Central memory CD4-positive, alpha-beta T cell (primary cell): Measurements from ENCODE around the gene NCKAP5L.
"Not testable (repeated sequence)": the region's sequence is repeated elsewhere in the genome, so short reads cannot be mapped to it uniquely, and the experiment has no call there.

Experiments
- DNase-seq: peaks from one replicate; pipeline ENCODE4 v3.0.0; 2022

Gene NCKAP5L

GRCh38 chr12:49796606-49797448 is 31.4 kb downstream of the NCKAP5L start:
- DNase-seq: no peak

- DNase-seq: no peak
Measured at GRCh38 chr12:49796155-49796554, 32.1 kb downstream of the NCKAP5L start.

- no peak for DNase-seq
Measured at GRCh38 chr12:49795654-49796105, 32.5 kb downstream of the NCKAP5L start.

- no peak for DNase-seq
Measured at GRCh38 chr12:49794811-49795653, 33.2 kb downstream of the NCKAP5L start.

GRCh38 chr12:49794021-49794420 is 34.2 kb downstream of the NCKAP5L start:
- no peak for DNase-seq

GRCh38 chr12:49793620-49794019 is 34.6 kb downstream of the NCKAP5L start:
- DNase-seq: no peak

GRCh38 chr12:49792976-49793580 is 35.1 kb downstream of the NCKAP5L start:
- DNase-seq: no peak

GRCh38 chr12:49792181-49792970 is 35.8 kb downstream of the NCKAP5L start:
- no peak for DNase-seq

- DNase-seq: no peak
Measured at GRCh38 chr12:49791700-49792099, 36.5 kb downstream of the NCKAP5L start.

GRCh38 chr12:49790741-49791555 is 37.3 kb downstream of the NCKAP5L start:
- DNase-seq: no peak

GRCh38 chr12:49789992-49790391 is 38.2 kb downstream of the NCKAP5L start:
- DNase-seq: no peak

- DNase-seq: no peak
Measured at GRCh38 chr12:49787672-49788071, 40.5 kb downstream of the NCKAP5L start.

GRCh38 chr12:49784756-49785409 is 43.3 kb downstream of the NCKAP5L start:
- DNase-seq: no peak

- DNase-seq: no peak
Measured at GRCh38 chr12:49783917-49784676, 44.1 kb downstream of the NCKAP5L start.

GRCh38 chr12:49780914-49781313 is 47.3 kb downstream of the NCKAP5L start:
- DNase-seq: not testable (repeated sequence)

GRCh38 chr12:49779581-49779980 is 48.6 kb downstream of the NCKAP5L start:
- no peak for DNase-seq

GRCh38 chr12:49777800-49778748 is 50.1 kb downstream of the NCKAP5L start:
- DNase-seq: peak; percentile 63

- no peak for DNase-seq
Measured at GRCh38 chr12:49777341-49777740, 50.9 kb downstream of the NCKAP5L start.

- DNase-seq: no peak
Measured at GRCh38 chr12:49776858-49777257, 51.4 kb downstream of the NCKAP5L start.
